GM21723 (cell line): Measurements from ENCODE around the gene DHX34.
"Not testable (repeated sequence)": the region's sequence is repeated elsewhere in the genome, so short reads cannot be mapped to it uniquely, and the experiment has no call there.

Experiments
- ATAC-seq: cut with Tn5 transposase; IDR thresholded peaks from one replicate; pipeline ENCODE4 v1.9.1; 2021; ENCODE audit warnings: mild to moderate bottlenecking, moderate library complexity; ENCODE audit not compliant: unreplicated experiment

DHX34 gene

GRCh38 chr19:47330466-47330869, 18.6 kb upstream of the DHX34 start:
- ATAC-seq = no peak

- ATAC-seq = no peak
Measured at GRCh38 chr19:47331490-47331889, 17.6 kb upstream of the DHX34 start.

- ATAC-seq = no peak
Measured at GRCh38 chr19:47331931-47332547, 17.1 kb upstream of the DHX34 start, which contains the start of gene C5AR2. Gene C5AR2, plus strand, starts transcription at chr19:47332175. Its CDS starts 8,625 bp downstream, at chr19:47340800.

- ATAC-seq = not testable (repeated sequence)
Measured at GRCh38 chr19:47336765-47337718, 12.1 kb upstream of the DHX34 start.

- no peak for ATAC-seq
Measured at GRCh38 chr19:47339196-47339880, 9.8 kb upstream of the DHX34 start.

GRCh38 chr19:47340477-47341208, 8.5 kb upstream of the DHX34 start:
- no peak for ATAC-seq

- no peak for ATAC-seq
Measured at GRCh38 chr19:47341734-47342133, 7.4 kb upstream of the DHX34 start.

- ATAC-seq = no peak
Measured at GRCh38 chr19:47343194-47343802, 5.8 kb upstream of the DHX34 start.

GRCh38 chr19:47344425-47344824, 4.7 kb upstream of the DHX34 start:
- no peak for ATAC-seq

- not testable (repeated sequence) for ATAC-seq
Measured at GRCh38 chr19:47346024-47346423, 3.1 kb upstream of the DHX34 start.

- no peak for ATAC-seq
Measured at GRCh38 chr19:47350630-47351029, 1.5 kb downstream of the DHX34 start.

GRCh38 chr19:47351548-47351947, 2.4 kb downstream of the DHX34 start:
- ATAC-seq = no peak

- ATAC-seq = no peak
Measured at GRCh38 chr19:47352095-47352494, 3.0 kb downstream of the DHX34 start.

GRCh38 chr19:47353307-47353712, 4.2 kb downstream of the DHX34 start:
- no peak for ATAC-seq

- no peak for ATAC-seq
Measured at GRCh38 chr19:47356900-47357299, 7.8 kb downstream of the DHX34 start.

GRCh38 chr19:47357788-47358680, 8.9 kb downstream of the DHX34 start:
- no peak for ATAC-seq

- ATAC-seq = no peak
Measured at GRCh38 chr19:47358936-47359335, 9.8 kb downstream of the DHX34 start.

- ATAC-seq = no peak
Measured at GRCh38 chr19:47362321-47362720, 13.2 kb downstream of the DHX34 start.

- no peak for ATAC-seq
Measured at GRCh38 chr19:47363758-47364531, 14.8 kb downstream of the DHX34 start.
